Kidney (tissue), 14 donors: ENCODE data around the gene ACP7. TPM values are rescaled to one million over a fixed set of nuclear protein-coding genes. Genes with fewer than 3 reads are reported as not detected.
A peak's percentile ranks its signal among the peaks of the same experiment; 100 is the strongest.

Experiments
- DNase-seq, 5 donors: peaks; one replicate each; pipeline ENCODE4 v3.0.0-alpha.2; 2013 to 2020
- FAIRE-seq: peaks from 2 replicates; lab custom pipeline; 2012; peaks lifted over from hg19 to GRCh38; lab: Jason Lieb, UNC
- H3K27ac ChIP-seq, 2 donors: one replicate each; pipeline ENCODE4 v1.7.0; 2013; ENCODE audit warnings: low read depth in 2 of 2, low read length in 2 of 2, inconsistent platforms in 1 of 2
- H3K27me3 ChIP-seq: one replicate; pipeline ENCODE4 v1.7.1; 2013; ENCODE audit warnings: low read length, inconsistent platforms; ENCODE audit not compliant: control insufficient read depth, insufficient read depth
- H3K36me3 ChIP-seq, 3 donors: one replicate each; pipeline versions ENCODE4 v1.7.0 to v1.7.1; 2013; ENCODE audit warnings: low read length in 3 of 3, control low read depth in 1 of 3, inconsistent platforms in 1 of 3; ENCODE audit not compliant: insufficient read depth in 3 of 3, control insufficient read depth in 2 of 3
- H3K4me1 ChIP-seq, 3 donors: one replicate each; pipeline versions ENCODE4 v1.7.0 to v1.7.1; 2013; ENCODE audit warnings: low read length in 3 of 3, inconsistent platforms in 1 of 3, low read depth in 1 of 3; ENCODE audit not compliant: control insufficient read depth in 2 of 3, insufficient read depth in 2 of 3
- H3K4me3 ChIP-seq, 3 donors: one replicate each; pipeline versions ENCODE4 v1.7.0 to v1.8.1; 2013; ENCODE audit warnings: low read length in 3 of 3, control low read depth in 1 of 3, inconsistent platforms in 1 of 3
- H3K9ac ChIP-seq, 3 donors: one replicate each; pipeline versions ENCODE4 v1.7.0 to v1.7.1; 2013; ENCODE audit warnings: low read length in 3 of 3, control low read depth in 1 of 3, inconsistent platforms in 1 of 3
- H3K9me3 ChIP-seq, 3 donors: one replicate each; pipeline versions ENCODE4 v1.7.0 to v1.7.1; 2013; ENCODE audit warnings: low read length in 3 of 3, control low read depth in 1 of 3, inconsistent platforms in 1 of 3; ENCODE audit not compliant: control insufficient read depth in 2 of 3, insufficient read depth in 1 of 3
- CTCF ChIP-seq: IDR thresholded peaks from 3 replicates; pipeline ENCODE4 v1.5.1; 2012; ENCODE audit warnings: mild to moderate bottlenecking, moderate library complexity, borderline replicate concordance; ENCODE audit not compliant: insufficient read depth; ENCODE audit errors: extremely low read depth
- intact Hi-C: fragments of 100-400 bp; cut with DNase I; formaldehyde crosslinking; loops from one replicate; pipeline ENCODE4 v1.11.1; 2022
- polyA plus RNA-seq: library from polyadenylated mRNA; stranded (reverse); fragments of 350-450 nt; fragmentation: Illumina TruSeq; extraction: RNeasy Lipid Tissue Mini Kit (QIAGEN cat#74804); gene quantifications from one replicate; pipeline ENCODE4 v1.2.3, GENCODE V29; 2014; ENCODE audit warnings: low read depth, low replicate concordance; ENCODE audit not compliant: insufficient read depth
- total RNA-seq: library from RNA; stranded (reverse); fragmentation: NEBNext Ultra II Directional; extraction: Animal tissue kit (Norgen Biotek cat#: 25700); gene quantifications from one replicate; pipeline ENCODE4 v1.2.1, GENCODE V29; 2021
- donor health status: control.
- donor health status: control.
- donor health status: control.
- donor health status: control.
- donor health status: control.
- donor health status: DM: yes; HTN: yes; CAD: no.
- donor health status: Normal renal cell carcinoma (clear cell type).

Gene ACP7
- total and polyA plus RNA-seq, 2 donors from 2014 or later: 0.13 TPM; not detected in 1

GRCh38 chr19:39038098-39038497 is 46.1 kb upstream of the ACP7 start:
- Histone ChIP-seq H3K27me3 (no peaks in the 10 kb centered on the region), H3K9me3 (no peaks in the 10 kb centered on the region), H3K4me1 (no peaks in the 10 kb centered on the region), H3K9ac (no peak overlapping the region), H3K27ac (no peak overlapping the region), H3K4me3 (no peak overlapping the region), H3K36me3 (no peaks in the 10 kb centered on the region)
- DNase-seq: peak in 4 of 5 donors; percentile 85 to 89 (median 88)
- TF ChIP-seq CTCF: peak; percentile 22
- intact Hi-C loops: no loop called here
- FAIRE-seq: no peak

- Histone ChIP-seq H3K9ac (no peak overlapping the region), H3K9me3 (no peaks in the 10 kb centered on the region), H3K36me3 (no peaks in the 10 kb centered on the region), H3K27ac (peak overlapping the region; percentile 69 to 88), H3K27me3 (no peaks in the 10 kb centered on the region), H3K4me1 (peaks cover 0 to 6% (median 6%) of the 10 kb centered on the region in 3 donors), H3K4me3 (peak overlapping the region in 1 of 3 donors; percentile 6)
- TF ChIP-seq CTCF: no peak
- FAIRE-seq: no peak
- no peak for DNase-seq
- intact Hi-C loops: no loop called here
Observed at GRCh38 chr19:39045506-39045905, 38.7 kb upstream of the ACP7 start.

GRCh38 chr19:39046037-39046821 is 37.9 kb upstream of the ACP7 start:
- Histone ChIP-seq H3K4me1 (peaks cover 0 to 6% (median 6%) of the 10 kb centered on the region in 3 donors), H3K36me3 (no peaks in the 10 kb centered on the region), H3K9ac (no peak overlapping the region), H3K4me3 (peak overlapping the region in 1 of 3 donors; percentile 6), H3K9me3 (no peaks in the 10 kb centered on the region), H3K27ac (peak overlapping the region; percentile 69 to 88), H3K27me3 (no peaks in the 10 kb centered on the region)
- TF ChIP-seq CTCF: no peak
- DNase-seq: peak in 2 of 5 donors; percentile 9 to 31
- FAIRE-seq: no peak
- intact Hi-C loops: no loop called here
